ENCODE results near the gene ZNF618. TPM values are rescaled to one million over a fixed set of nuclear protein-coding genes. Genes with fewer than 3 reads are reported as not detected.

Gene ZNF618
- total RNA-seq, 2 experiments from 2014 or later, result not detected

DNA sequence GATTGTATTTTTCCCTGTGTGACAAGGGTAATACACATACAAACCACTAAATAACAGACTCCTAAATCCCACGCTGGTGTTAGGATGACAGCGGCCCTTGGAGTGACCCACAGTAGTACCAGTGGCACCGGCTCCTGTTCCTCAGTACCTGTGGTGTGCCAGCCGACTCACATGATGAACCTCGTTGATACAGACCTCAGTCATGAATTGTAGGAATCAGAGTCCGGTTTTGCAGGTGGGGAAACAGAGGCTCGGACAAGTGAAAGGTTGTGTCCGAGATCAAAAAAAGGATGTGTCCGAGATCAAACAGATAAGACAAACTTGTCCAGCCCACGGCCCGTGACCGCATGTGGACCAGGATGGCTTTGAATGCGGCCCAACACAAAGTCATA, 124.0 kb downstream of the ZNF618 start:
- TF ChIP-seq CTCF (conservative IDR thresholded peaks at IDR 0.05; ENCODE audit: low read length) (no peak), EZH2phosphoT487 (IDR thresholded peaks at IDR 0.05; ENCODE audit: borderline replicate concordance, low read depth, low read length) (no peak)
- CTCF ChIA-PET (ENCODE audit: unreplicated experiment), result no interaction called here

DNA sequence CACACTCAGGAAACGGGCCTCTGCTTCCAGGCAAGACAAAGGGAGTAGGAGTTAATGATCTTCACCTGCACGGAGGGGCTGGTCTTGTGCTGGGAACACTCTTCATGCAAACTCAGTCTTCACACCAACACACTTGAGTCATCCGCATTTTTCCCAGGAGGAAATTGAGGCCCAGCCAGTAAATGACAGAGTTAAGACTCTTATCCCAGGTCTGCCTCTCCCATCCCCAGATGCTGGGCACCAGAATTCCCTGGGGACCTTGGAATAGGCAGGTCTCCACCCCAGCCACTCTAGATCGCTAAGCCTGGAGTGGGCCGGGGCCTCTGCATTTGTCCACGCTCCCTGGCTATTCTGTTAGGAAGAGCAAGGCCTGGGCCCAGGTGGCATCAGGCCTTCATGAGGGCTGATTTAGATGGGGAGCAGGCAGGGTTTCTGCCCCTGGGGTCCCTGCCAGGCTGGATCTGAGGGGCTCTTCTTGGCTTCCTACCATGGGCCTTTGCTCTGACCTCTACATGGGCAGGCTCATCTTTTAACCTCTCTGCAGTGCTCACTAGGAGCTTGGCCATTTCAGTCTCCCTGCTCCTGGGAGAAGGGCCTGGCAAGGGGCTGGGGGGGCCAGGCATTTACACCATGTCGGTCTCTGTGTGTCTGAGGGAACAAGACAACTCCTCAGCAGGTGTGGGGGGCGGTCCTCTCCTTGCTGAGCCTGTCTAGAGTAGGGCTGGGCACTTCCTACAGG, 124.7 kb downstream of the ZNF618 start:
- H3K79me2 ChIP-seq (ENCODE audit: insufficient read depth, low read depth, low read length), result no peaks in the 10 kb centered on the region
- no peaks in the 10 kb centered on the region for H4K20me1 ChIP-seq (ENCODE audit: insufficient read depth, low read length)
- H3K27ac ChIP-seq (ENCODE audit: low read depth, low read length, poor library complexity, severe bottlenecking), result no peak overlapping the region
- no peak for DNase-seq (ENCODE audit: low spot score)
- POLR2A ChIA-PET, result no interaction called here
- BruUV-seq (replicated peaks), result no TSS peak
- no peak overlapping the region for H3K4me3 ChIP-seq (ENCODE audit: low read depth, low read length, poor library complexity, severe bottlenecking)
- no peaks in the 10 kb centered on the region for H3K9me3 ChIP-seq (ENCODE audit: low read length)
- no peaks in the 10 kb centered on the region for H3K9me2 ChIP-seq (ENCODE audit: insufficient read depth, low read length)
- CTCF ChIA-PET (ENCODE audit: unreplicated experiment), result no interaction called here
- intact Hi-C loops (cut with micrococcal nuclease; ENCODE audit: unreplicated experiment), result no loop called here
- no peak overlapping the region for H3K4me2 ChIP-seq (ENCODE audit: low read length)
- H3K36me3 ChIP-seq (ENCODE audit: insufficient read depth, low read length), result no peaks in the 10 kb centered on the region
- no peak overlapping the region for H2AFZ ChIP-seq (ENCODE audit: low read length)
- no peaks in the 10 kb centered on the region for H3K4me1 ChIP-seq (ENCODE audit: insufficient read depth, low read length, poor library complexity, severe bottlenecking)
- no peak for TF ChIP-seq CTCF (conservative IDR thresholded peaks at IDR 0.05; ENCODE audit: low read length)
- no peak for TF ChIP-seq EZH2phosphoT487 (IDR thresholded peaks at IDR 0.05; ENCODE audit: borderline replicate concordance, low read depth, low read length)

More for the DNA sequence above, 124.0 kb downstream of the ZNF618 start:
- H3K36me3 ChIP-seq (ENCODE audit: insufficient read depth, low read length), result no peaks in the 10 kb centered on the region
- no peaks in the 10 kb centered on the region for H3K9me3 ChIP-seq (ENCODE audit: low read length)
- H3K27ac ChIP-seq (ENCODE audit: low read depth, low read length, poor library complexity, severe bottlenecking), result no peak overlapping the region
- intact Hi-C loops (cut with micrococcal nuclease; ENCODE audit: unreplicated experiment), result no loop called here
- no peak overlapping the region for H3K4me3 ChIP-seq (ENCODE audit: low read depth, low read length, poor library complexity, severe bottlenecking)
- no peak overlapping the region for H2AFZ ChIP-seq (ENCODE audit: low read length)
- POLR2A ChIA-PET, result no interaction called here
- no peak for DNase-seq (ENCODE audit: low spot score)
- H3K79me2 ChIP-seq (ENCODE audit: insufficient read depth, low read depth, low read length), result no peaks in the 10 kb centered on the region
- H4K20me1 ChIP-seq (ENCODE audit: insufficient read depth, low read length), result no peaks in the 10 kb centered on the region
- no peak overlapping the region for H3K4me2 ChIP-seq (ENCODE audit: low read length)
- BruUV-seq (replicated peaks), result no TSS peak
- no peaks in the 10 kb centered on the region for H3K9me2 ChIP-seq (ENCODE audit: insufficient read depth, low read length)
- H3K4me1 ChIP-seq (ENCODE audit: insufficient read depth, low read length, poor library complexity, severe bottlenecking), result no peaks in the 10 kb centered on the region

- intact Hi-C loops (cut with micrococcal nuclease; ENCODE audit: unreplicated experiment), result no loop called here
- Histone ChIP-seq H3K27ac (ENCODE audit: low read depth, low read length, poor library complexity, severe bottlenecking) (no peak overlapping the region), H3K4me2 (ENCODE audit: low read length) (no peak overlapping the region), H3K9me3 (ENCODE audit: low read length) (no peaks in the 10 kb centered on the region), H3K4me1 (ENCODE audit: insufficient read depth, low read length, poor library complexity, severe bottlenecking) (no peaks in the 10 kb centered on the region), H3K79me2 (ENCODE audit: insufficient read depth, low read depth, low read length) (no peaks in the 10 kb centered on the region), H4K20me1 (ENCODE audit: insufficient read depth, low read length) (no peaks in the 10 kb centered on the region), H2AFZ (ENCODE audit: low read length) (no peak overlapping the region), H3K36me3 (ENCODE audit: insufficient read depth, low read length) (no peaks in the 10 kb centered on the region), H3K9me2 (ENCODE audit: insufficient read depth, low read length) (no peaks in the 10 kb centered on the region), H3K4me3 (ENCODE audit: low read depth, low read length, poor library complexity, severe bottlenecking) (no peak overlapping the region)
- ChIA-PET CTCF (ENCODE audit: unreplicated experiment) (no interaction called here), POLR2A (no interaction called here)
- DNase-seq (ENCODE audit: low spot score), result no peak
- no peak for TF ChIP-seq CTCF (conservative IDR thresholded peaks at IDR 0.05; ENCODE audit: low read length)
- TF ChIP-seq EZH2phosphoT487 (IDR thresholded peaks at IDR 0.05; ENCODE audit: borderline replicate concordance, low read depth, low read length), result no peak
- no TSS peak for BruUV-seq (replicated peaks)
Observed at GRCh38 chr9:114001410-114001685, 125.2 kb downstream of the ZNF618 start.
